Measurements from ENCODE around the gene CDKAL1.

The CDKAL1 gene

DNA sequence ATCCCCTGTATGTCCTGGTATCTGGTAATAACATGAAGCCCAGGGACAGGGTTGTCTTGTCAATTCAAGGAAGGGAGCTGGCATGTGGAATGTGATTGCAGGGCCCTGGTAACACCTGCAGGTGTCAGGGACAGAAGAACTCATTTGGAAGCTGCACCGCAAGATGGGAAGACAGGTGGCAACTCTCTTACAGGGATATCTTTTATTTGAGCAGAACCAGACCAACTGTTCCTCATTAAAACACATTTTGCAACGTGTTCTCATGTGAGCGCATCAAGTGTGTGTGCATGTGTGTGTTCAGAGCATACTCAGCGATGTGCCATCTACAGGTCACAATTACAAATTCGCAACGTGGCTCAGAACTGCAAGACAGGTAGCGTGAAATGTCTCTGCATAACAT is 688.4 kb downstream of the CDKAL1 start:
- Histone ChIP-seq H3K4me3 (ENCODE audit: insufficient read length, low read depth) (no peak overlapping the region), H3K4me1 (ENCODE audit: insufficient read depth, insufficient read length) (no peaks in the 10 kb centered on the region), H3K27me3 (ENCODE audit: insufficient read depth, insufficient read length) (no peaks in the 10 kb centered on the region), H3K36me3 (ENCODE audit: insufficient read depth, insufficient read length, low read length) (no peaks in the 10 kb centered on the region), H3K9ac (ENCODE audit: insufficient read length, low read depth) (no peak overlapping the region), H3K9me3 (ENCODE audit: insufficient read depth, low read length) (peaks cover 11% of the 10 kb centered on the region; the same call in 1 of the 2 replicates)
- TF ChIP-seq ZNF274 (IDR thresholded peaks at IDR 0.05; ENCODE audit: low read depth, low read length) (no peak), SUZ12 (IDR thresholded peaks at IDR 0.05; ENCODE audit: extremely low read depth, insufficient read depth, insufficient read length) (no peak), YY1 (IDR thresholded peaks at IDR 0.05; ENCODE audit: insufficient read depth, insufficient read length) (no peak)
- DNase-seq (ENCODE audit: low read depth, low spot score): no peak

DNA sequence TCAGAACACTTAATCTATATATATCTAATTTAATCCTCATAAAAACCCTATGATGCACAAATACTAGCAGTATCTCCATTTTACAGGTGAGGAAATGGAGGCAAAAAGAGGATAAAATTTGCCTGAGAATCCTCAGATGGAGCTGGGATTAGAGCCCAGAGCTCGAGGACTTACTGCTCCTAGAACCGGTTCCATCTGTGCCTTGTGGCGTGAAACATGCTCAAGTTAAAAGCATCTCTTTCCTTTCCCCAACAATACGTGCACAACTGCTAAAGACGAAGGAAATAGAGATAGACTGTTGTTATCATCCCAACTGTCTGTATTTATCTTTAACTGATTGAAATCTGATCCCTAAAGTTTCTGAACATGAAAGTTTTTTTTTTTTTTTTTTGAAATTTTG is 691.7 kb downstream of the CDKAL1 start:
- no peak for TF ChIP-seq ZNF274 (IDR thresholded peaks at IDR 0.05; ENCODE audit: low read depth, low read length)
- no peak for TF ChIP-seq SUZ12 (IDR thresholded peaks at IDR 0.05; ENCODE audit: extremely low read depth, insufficient read depth, insufficient read length)
- no peak for TF ChIP-seq YY1 (IDR thresholded peaks at IDR 0.05; ENCODE audit: insufficient read depth, insufficient read length)
- Histone ChIP-seq H3K27me3 (ENCODE audit: insufficient read depth, insufficient read length) (no peaks in the 10 kb centered on the region), H3K4me1 (ENCODE audit: insufficient read depth, insufficient read length) (no peaks in the 10 kb centered on the region), H3K4me3 (ENCODE audit: insufficient read length, low read depth) (no peak overlapping the region), H3K9me3 (ENCODE audit: insufficient read depth, low read length) (peaks cover 6% of the 10 kb centered on the region; the same call in 1 of the 2 replicates), H3K9ac (ENCODE audit: insufficient read length, low read depth) (no peak overlapping the region), H3K36me3 (ENCODE audit: insufficient read depth, insufficient read length, low read length) (no peaks in the 10 kb centered on the region)
- no peak for DNase-seq (ENCODE audit: low read depth, low spot score)

DNA sequence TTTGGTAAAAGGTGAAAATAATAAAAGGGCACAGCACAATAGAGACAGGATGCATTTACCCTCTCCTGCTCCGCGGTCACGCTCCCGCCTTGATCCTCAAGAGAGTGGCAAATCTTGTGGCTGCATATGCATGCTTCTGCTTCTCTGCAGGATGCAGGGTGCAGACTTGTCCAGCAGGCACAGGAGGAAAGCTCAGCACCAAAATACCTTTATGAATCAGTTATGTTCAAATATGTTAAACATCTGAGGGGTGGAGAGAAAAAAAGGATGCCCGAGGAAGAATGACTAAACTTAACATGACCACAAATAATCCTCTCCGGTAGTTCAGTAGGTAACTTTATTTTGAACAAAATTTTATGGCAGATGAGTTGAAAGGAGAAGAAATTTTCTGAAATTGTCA is 693.2 kb downstream of the CDKAL1 start:
- DNase-seq (ENCODE audit: low read depth, low spot score): no peak

DNA sequence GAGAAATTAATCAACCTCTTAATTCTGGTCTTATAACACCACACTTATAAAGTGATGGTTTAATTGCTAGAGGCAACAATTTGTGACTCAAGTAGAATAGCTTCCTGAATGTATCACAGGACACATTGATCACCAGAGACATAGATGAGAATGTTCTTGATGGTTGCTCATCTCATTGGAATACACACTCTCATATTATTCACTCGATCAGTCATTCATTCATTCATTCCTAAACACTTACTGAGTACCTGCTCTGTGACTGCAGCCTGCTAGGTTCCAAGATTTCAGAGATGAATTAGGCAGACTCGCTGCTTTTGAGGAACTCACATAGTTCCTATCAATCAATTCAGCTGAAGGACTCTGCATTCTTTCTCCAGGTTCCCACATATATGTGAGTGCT is 694.2 kb downstream of the CDKAL1 start:
- H3K27me3 ChIP-seq (ENCODE audit: insufficient read depth, insufficient read length): no peaks in the 10 kb centered on the region
- H3K4me3 ChIP-seq (ENCODE audit: insufficient read length, low read depth): no peak overlapping the region
- H3K9ac ChIP-seq (ENCODE audit: insufficient read length, low read depth): no peak overlapping the region
- peaks cover 6% of the 10 kb centered on the region; the same call in 1 of the 2 replicates for H3K9me3 ChIP-seq (ENCODE audit: insufficient read depth, low read length)
- DNase-seq (ENCODE audit: low read depth, low spot score): no peak
- TF ChIP-seq ZNF274 (IDR thresholded peaks at IDR 0.05; ENCODE audit: low read depth, low read length) (no peak), SUZ12 (IDR thresholded peaks at IDR 0.05; ENCODE audit: extremely low read depth, insufficient read depth, insufficient read length) (no peak), YY1 (IDR thresholded peaks at IDR 0.05; ENCODE audit: insufficient read depth, insufficient read length) (no peak)
- no peaks in the 10 kb centered on the region for H3K4me1 ChIP-seq (ENCODE audit: insufficient read depth, insufficient read length)
- H3K36me3 ChIP-seq (ENCODE audit: insufficient read depth, insufficient read length, low read length): no peaks in the 10 kb centered on the region

More for the DNA sequence above, 693.2 kb downstream of the CDKAL1 start:
- H3K36me3 ChIP-seq (ENCODE audit: insufficient read depth, insufficient read length, low read length): no peaks in the 10 kb centered on the region
- no peaks in the 10 kb centered on the region for H3K4me1 ChIP-seq (ENCODE audit: insufficient read depth, insufficient read length)
- no peak for TF ChIP-seq SUZ12 (IDR thresholded peaks at IDR 0.05; ENCODE audit: extremely low read depth, insufficient read depth, insufficient read length)
- no peak for TF ChIP-seq ZNF274 (IDR thresholded peaks at IDR 0.05; ENCODE audit: low read depth, low read length)
- TF ChIP-seq YY1 (IDR thresholded peaks at IDR 0.05; ENCODE audit: insufficient read depth, insufficient read length): no peak
- H3K9ac ChIP-seq (ENCODE audit: insufficient read length, low read depth): no peak overlapping the region
- H3K9me3 ChIP-seq (ENCODE audit: insufficient read depth, low read length): peaks cover 6% of the 10 kb centered on the region; the same call in 1 of the 2 replicates
- H3K4me3 ChIP-seq (ENCODE audit: insufficient read length, low read depth): no peak overlapping the region
- H3K27me3 ChIP-seq (ENCODE audit: insufficient read depth, insufficient read length): no peaks in the 10 kb centered on the region

DNA sequence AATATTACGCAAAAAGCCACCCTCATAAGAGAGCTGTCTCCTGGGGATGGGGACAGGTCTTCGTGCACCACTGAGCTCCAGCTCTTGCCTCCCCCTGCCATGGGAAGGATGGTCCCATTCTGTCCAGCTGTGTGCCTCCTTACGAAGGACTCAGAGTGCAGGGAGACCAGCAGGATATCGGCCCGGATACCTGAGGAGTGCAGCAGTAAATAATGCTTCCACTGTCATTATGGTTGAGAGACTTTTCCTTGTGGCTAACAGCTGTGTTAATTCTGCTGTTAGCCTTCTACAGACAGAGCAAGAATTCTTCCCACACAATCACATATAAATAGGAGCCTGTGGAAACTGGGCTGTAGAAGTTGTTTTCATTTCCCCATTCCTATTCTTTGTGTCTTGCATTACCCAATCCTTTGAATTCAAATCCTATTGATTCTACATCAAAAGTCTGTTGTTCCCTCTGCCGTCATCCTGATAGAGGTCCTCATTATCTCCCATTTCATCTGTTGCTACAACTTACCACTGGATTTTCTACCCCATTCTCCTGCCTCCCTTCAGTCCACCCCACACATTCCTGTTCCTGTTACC is 694.7 kb downstream of the CDKAL1 start:
- H3K4me1 ChIP-seq (ENCODE audit: insufficient read depth, insufficient read length): no peaks in the 10 kb centered on the region
- DNase-seq (ENCODE audit: low read depth, low spot score): no peak
- H3K9ac ChIP-seq (ENCODE audit: insufficient read length, low read depth): no peak overlapping the region
- no peak overlapping the region for H3K4me3 ChIP-seq (ENCODE audit: insufficient read length, low read depth)
- no peak for TF ChIP-seq YY1 (IDR thresholded peaks at IDR 0.05; ENCODE audit: insufficient read depth, insufficient read length)
- peaks cover 6% of the 10 kb centered on the region; the same call in 1 of the 2 replicates for H3K9me3 ChIP-seq (ENCODE audit: insufficient read depth, low read length)
- H3K36me3 ChIP-seq (ENCODE audit: insufficient read depth, insufficient read length, low read length): no peaks in the 10 kb centered on the region
- H3K27me3 ChIP-seq (ENCODE audit: insufficient read depth, insufficient read length): no peaks in the 10 kb centered on the region

DNA sequence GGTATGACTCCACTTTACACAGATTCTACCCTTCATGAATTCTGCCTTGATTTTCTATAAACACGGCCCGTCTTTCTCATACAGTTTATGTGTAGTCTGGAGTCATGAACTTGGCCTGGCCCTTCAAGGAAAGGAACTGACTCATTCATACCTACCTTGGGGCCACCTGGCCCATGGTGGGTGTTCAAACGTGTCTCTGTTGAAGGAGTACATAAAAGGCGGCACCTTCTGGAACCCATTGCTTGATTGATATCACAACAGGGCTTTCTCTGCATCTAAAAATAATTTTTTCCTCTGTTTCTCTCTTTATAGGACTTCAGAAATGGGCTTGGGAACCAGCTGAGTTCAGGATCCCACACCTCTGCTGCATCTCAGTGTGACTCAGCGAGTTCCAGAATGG is 696.3 kb downstream of the CDKAL1 start:
- Histone ChIP-seq H3K36me3 (ENCODE audit: insufficient read depth, insufficient read length, low read length) (no peaks in the 10 kb centered on the region), H3K4me1 (ENCODE audit: insufficient read depth, insufficient read length) (no peaks in the 10 kb centered on the region), H3K27me3 (ENCODE audit: insufficient read depth, insufficient read length) (no peaks in the 10 kb centered on the region), H3K9me3 (ENCODE audit: insufficient read depth, low read length) (no peaks in the 10 kb centered on the region), H3K9ac (ENCODE audit: insufficient read length, low read depth) (no peak overlapping the region), H3K4me3 (ENCODE audit: insufficient read length, low read depth) (no peak overlapping the region)
- TF ChIP-seq YY1 (IDR thresholded peaks at IDR 0.05; ENCODE audit: insufficient read depth, insufficient read length): no peak
- TF ChIP-seq SUZ12 (IDR thresholded peaks at IDR 0.05; ENCODE audit: extremely low read depth, insufficient read depth, insufficient read length): no peak
- no peak for TF ChIP-seq ZNF274 (IDR thresholded peaks at IDR 0.05; ENCODE audit: low read depth, low read length)
- no peak for DNase-seq (ENCODE audit: low read depth, low spot score)

DNA sequence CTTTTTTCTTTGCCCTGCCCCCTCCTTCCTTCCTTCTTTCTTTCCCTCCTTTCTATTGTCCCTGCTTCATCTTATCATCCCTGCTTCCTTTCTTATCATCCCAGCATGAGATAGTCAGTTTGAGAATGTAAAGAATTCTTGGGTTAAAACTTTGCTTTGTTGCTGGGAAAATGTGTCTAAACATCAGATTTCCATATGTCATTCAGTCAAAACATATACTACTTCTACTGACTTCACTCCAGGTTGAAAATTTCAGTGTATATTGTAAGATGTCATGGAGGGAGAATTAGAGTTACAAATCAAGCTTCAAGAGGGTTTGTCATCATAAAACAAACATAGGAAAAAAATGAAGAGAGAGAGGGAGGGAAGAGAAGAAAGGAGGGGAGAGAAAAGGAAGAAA is 700.9 kb downstream of the CDKAL1 start:
- no peak for DNase-seq (ENCODE audit: low read depth, low spot score)
- no peaks in the 10 kb centered on the region for H3K4me1 ChIP-seq (ENCODE audit: insufficient read depth, insufficient read length)
- no peaks in the 10 kb centered on the region for H3K9me3 ChIP-seq (ENCODE audit: insufficient read depth, low read length)
- no peaks in the 10 kb centered on the region for H3K27me3 ChIP-seq (ENCODE audit: insufficient read depth, insufficient read length)
- no peak overlapping the region for H3K4me3 ChIP-seq (ENCODE audit: insufficient read length, low read depth)
- no peak for TF ChIP-seq SUZ12 (IDR thresholded peaks at IDR 0.05; ENCODE audit: extremely low read depth, insufficient read depth, insufficient read length)
- TF ChIP-seq ZNF274 (IDR thresholded peaks at IDR 0.05; ENCODE audit: low read depth, low read length): no peak
- TF ChIP-seq YY1 (IDR thresholded peaks at IDR 0.05; ENCODE audit: insufficient read depth, insufficient read length): no peak
- no peaks in the 10 kb centered on the region for H3K36me3 ChIP-seq (ENCODE audit: insufficient read depth, insufficient read length, low read length)
- no peak overlapping the region for H3K9ac ChIP-seq (ENCODE audit: insufficient read length, low read depth)
